ENCODE results near the gene SSPN. TPM values are rescaled to one million over a fixed set of nuclear protein-coding genes. Genes with fewer than 3 reads are reported as not detected.

Gene SSPN
- total RNA-seq, 1 donor from 2014 or later: 44.7 TPM

- no peaks in the 10 kb centered on the region for H3K27me3 ChIP-seq
These were observed 57.6 kb downstream of the SSPN start for GRCh38 chr12:26252946-26253345.

GRCh38 chr12:26255893-26256645, 60.7 kb downstream of the SSPN start:
- Histone ChIP-seq H3K9me3 (no peaks in the 10 kb centered on the region), H3K4me3 (no peak overlapping the region), H3K4me1 (no peaks in the 10 kb centered on the region), H3K36me3 (no peaks in the 10 kb centered on the region), H3K27ac (no peak overlapping the region), H3K27me3 (no peaks in the 10 kb centered on the region)
- no peak for DNase-seq (ENCODE audit: extremely low spot score in 2 of 2)
- intact Hi-C loops (cut with DNase I): no loop called here
- TF ChIP-seq CTCF (IDR thresholded peaks at IDR 0.05) (no peak), POLR2AphosphoS5 (IDR thresholded peaks at IDR 0.05; ENCODE audit: insufficient read depth in 1 of 2, low read depth in 1 of 2) (no peak), POLR2A (IDR thresholded peaks at IDR 0.05) (no peak)

More at GRCh38 chr12:26252946-26253345, 57.6 kb downstream of the SSPN start:
- Histone ChIP-seq H3K9me3 (no peaks in the 10 kb centered on the region), H3K4me3 (no peak overlapping the region), H3K27ac (no peak overlapping the region), H3K4me1 (no peaks in the 10 kb centered on the region), H3K36me3 (no peaks in the 10 kb centered on the region)
- TF ChIP-seq CTCF (IDR thresholded peaks at IDR 0.05) (no peak), POLR2AphosphoS5 (IDR thresholded peaks at IDR 0.05; ENCODE audit: insufficient read depth in 1 of 2, low read depth in 1 of 2) (no peak), POLR2A (IDR thresholded peaks at IDR 0.05) (no peak)
- intact Hi-C loops (cut with DNase I): no loop called here
- DNase-seq (ENCODE audit: extremely low spot score in 2 of 2): no peak

- H3K27ac ChIP-seq: no peak overlapping the region
- H3K27me3 ChIP-seq: no peaks in the 10 kb centered on the region
- H3K36me3 ChIP-seq: no peaks in the 10 kb centered on the region
- no peak for DNase-seq (ENCODE audit: extremely low spot score in 2 of 2)
- TF ChIP-seq POLR2AphosphoS5 (IDR thresholded peaks at IDR 0.05; ENCODE audit: insufficient read depth in 1 of 2, low read depth in 1 of 2) (peak in 1 of 2 donors; percentile 45), POLR2A (IDR thresholded peaks at IDR 0.05) (no peak)
- H3K4me3 ChIP-seq: no peak overlapping the region
- intact Hi-C loops (cut with DNase I): no loop called here
- peaks cover 10% of the 10 kb centered on the region for H3K4me1 ChIP-seq
- no peaks in the 10 kb centered on the region for H3K9me3 ChIP-seq
These were observed 69.0 kb downstream of the SSPN start for GRCh38 chr12:26264215-26264838.

DNA sequence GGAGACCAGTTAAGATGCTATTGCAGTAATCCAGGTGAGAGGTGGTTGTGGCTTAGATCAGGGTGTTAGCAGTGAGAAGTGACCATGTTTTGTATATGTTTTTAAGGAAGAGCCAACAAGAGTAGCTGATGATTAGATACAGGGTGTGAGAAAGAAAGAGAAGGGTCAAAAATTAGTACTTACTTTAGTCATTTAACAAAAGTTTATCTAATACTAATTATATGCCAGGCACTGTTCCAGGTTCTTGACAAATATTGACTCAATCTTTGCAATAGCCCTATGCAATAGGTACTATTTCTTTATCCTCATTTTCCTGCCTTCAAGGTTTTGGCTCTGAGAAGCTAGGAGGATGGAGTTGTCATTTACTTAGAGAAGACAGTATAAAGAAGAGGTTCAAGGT, 70.2 kb downstream of the SSPN start:
- H3K27me3 ChIP-seq: no peaks in the 10 kb centered on the region
- H3K27ac ChIP-seq: no peak overlapping the region
- no peaks in the 10 kb centered on the region for H3K36me3 ChIP-seq
- TF ChIP-seq POLR2AphosphoS5 (IDR thresholded peaks at IDR 0.05; ENCODE audit: insufficient read depth in 1 of 2, low read depth in 1 of 2) (no peak), POLR2A (IDR thresholded peaks at IDR 0.05) (no peak), CTCF (IDR thresholded peaks at IDR 0.05) (no peak)
- no peak for DNase-seq (ENCODE audit: extremely low spot score in 2 of 2)
- intact Hi-C loops (cut with DNase I): no loop called here
- no peaks in the 10 kb centered on the region for H3K9me3 ChIP-seq
- H3K4me1 ChIP-seq: peaks cover 23% of the 10 kb centered on the region
- no peak overlapping the region for H3K4me3 ChIP-seq

DNA sequence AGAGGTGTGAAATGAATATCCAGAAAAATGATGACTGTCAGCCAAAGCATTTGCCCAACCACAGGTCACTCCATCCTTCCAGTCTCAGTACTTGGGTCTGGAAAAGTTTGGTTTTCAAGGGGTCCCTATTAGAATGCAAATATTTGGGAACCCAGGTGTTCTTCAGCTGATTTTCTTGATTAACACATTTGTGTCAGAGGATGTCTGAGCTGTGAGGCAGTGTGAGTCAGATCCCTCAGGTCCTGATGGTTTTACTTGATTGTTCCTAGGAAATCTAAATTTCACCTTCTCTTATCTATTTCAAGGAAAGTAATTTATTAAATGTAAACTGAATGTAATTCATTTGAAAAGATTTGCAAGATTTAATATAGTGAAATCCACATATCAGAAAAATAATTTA, 71.5 kb downstream of the SSPN start:
- Histone ChIP-seq H3K4me1 (peaks cover 34% of the 10 kb centered on the region), H3K36me3 (no peaks in the 10 kb centered on the region), H3K9me3 (no peaks in the 10 kb centered on the region), H3K27me3 (no peaks in the 10 kb centered on the region), H3K27ac (no peak overlapping the region), H3K4me3 (no peak overlapping the region)
- TF ChIP-seq POLR2AphosphoS5 (IDR thresholded peaks at IDR 0.05; ENCODE audit: insufficient read depth in 1 of 2, low read depth in 1 of 2): no peak
- TF ChIP-seq POLR2A (IDR thresholded peaks at IDR 0.05): no peak
- TF ChIP-seq CTCF (IDR thresholded peaks at IDR 0.05): no peak
- intact Hi-C loops (cut with DNase I): no loop called here
- no peak for DNase-seq (ENCODE audit: extremely low spot score in 2 of 2)
